OCI-LY3 (cell line): ENCODE measurements around the gene QSOX2.

ENCODE experiments used
- H2AFZ ChIP-seq: fragments of 200-600, 300-600 bp; shearing (Covaris generic); 2 replicates; pipeline ENCODE4 v1.6.0; 2014; ENCODE audit warnings: antibody characterized with exemption, low read depth, low read length
- H3K27ac ChIP-seq: fragments of 200-600, 300-600 bp; sonication (generic); 2 replicates; pipeline ENCODE4 v1.5.1; 2014; ENCODE audit warnings: mild to moderate bottlenecking, low read length, moderate library complexity, mixed read lengths
- H3K27me3 ChIP-seq: fragments of 200-600, 300-600 bp; sonication (generic); 2 replicates; pipeline ENCODE4 v1.6.1; 2014; ENCODE audit warnings: low read depth, low read length, mixed read lengths
- H3K36me3 ChIP-seq: fragments of 200-600, 300-600 bp; sonication (generic); replicated peaks from 2 replicates; pipeline ENCODE3; 2014; ENCODE audit warnings: low read depth, low read length, mixed read lengths
- H3K4me1 ChIP-seq: fragments of 300-600, 200-600 bp; sonication (generic); 2 replicates; pipeline ENCODE4 v1.6.1; 2014; ENCODE audit warnings: low read length, mixed read lengths
- H3K4me2 ChIP-seq: fragments of 200-600, 300-600 bp; sonication (generic); 2 replicates; pipeline ENCODE4 v1.6.1; 2014; ENCODE audit warnings: low read length, mixed read lengths
- H3K4me3 ChIP-seq: fragments of 300-600, 200-600 bp; sonication (generic); 2 replicates; pipeline ENCODE4 v1.5.1; 2014; ENCODE audit warnings: antibody characterized with exemption, mild to moderate bottlenecking, low read length, moderate library complexity
- H3K79me2 ChIP-seq: fragments of 300-600, 200-600 bp; shearing (Covaris generic); 2 replicates; pipeline ENCODE4 v1.6.1; 2014; ENCODE audit warnings: mild to moderate bottlenecking, low read length, mixed read lengths
- H3K9ac ChIP-seq: fragments of 300-600, 200-600 bp; shearing (Covaris generic); 2 replicates; pipeline ENCODE4 v1.6.0; 2014; ENCODE audit warnings: mild to moderate bottlenecking, low read length, moderate library complexity
- H3K9me3 ChIP-seq: fragments of 200-600, 300-600 bp; shearing (Covaris generic); 2 replicates; pipeline ENCODE4 v1.6.1; 2014; ENCODE audit warnings: low read length, mixed read lengths; ENCODE audit not compliant: insufficient read depth
- H4K20me1 ChIP-seq: fragments of 200-600, 300-600 bp; sonication (generic); 2 replicates; pipeline ENCODE4 v1.6.1; 2016; ENCODE audit warnings: low read length, mixed read lengths; ENCODE audit not compliant: insufficient read depth
- CTCF ChIP-seq: fragments of 200-600, 300-600 bp; sonication (generic); IDR thresholded peaks from 2 replicates; pipeline ENCODE4 v1.5.1; 2014; ENCODE audit warnings: antibody characterized with exemption, low read length, low read depth
- EZH2phosphoT487 ChIP-seq: fragments of 200-600 bp; shearing (Covaris generic); IDR thresholded peaks from 2 replicates; pipeline ENCODE4 v1.6.1; 2018; ENCODE audit warnings: antibody characterized with exemption, mixed run types, low read depth

QSOX2 gene

GRCh38 chr9:136230365-136230764 lies 15.2 kb downstream of the QSOX2 start:
- Histone ChIP-seq H3K4me3 (no peak overlapping the region), H3K27ac (no peak overlapping the region), H3K79me2 (peaks cover 86% of the 10 kb centered on the region), H4K20me1 (peaks cover 47% of the 10 kb centered on the region), H3K4me1 (peaks cover 11% of the 10 kb centered on the region), H3K9ac (no peak overlapping the region), H3K36me3 (no peaks in the 10 kb centered on the region), H3K27me3 (no peaks in the 10 kb centered on the region), H2AFZ (no peak overlapping the region), H3K9me3 (no peaks in the 10 kb centered on the region), H3K4me2 (no peak overlapping the region)
- TF ChIP-seq EZH2phosphoT487 (no peak), CTCF (no peak)

GRCh38 chr9:136229096-136230065 lies 16.2 kb downstream of the QSOX2 start:
- TF ChIP-seq CTCF (no peak), EZH2phosphoT487 (no peak)
- no peak overlapping the region for H3K27ac ChIP-seq
- H3K9me3 ChIP-seq, result no peaks in the 10 kb centered on the region; the same call in 1 of the 2 replicates
- H3K9ac ChIP-seq, result no peak overlapping the region
- H3K36me3 ChIP-seq, result peaks cover 8% of the 10 kb centered on the region
- no peaks in the 10 kb centered on the region for H3K27me3 ChIP-seq
- H3K4me2 ChIP-seq, result no peak overlapping the region
- H3K79me2 ChIP-seq, result peaks cover 84% of the 10 kb centered on the region
- H3K4me3 ChIP-seq, result no peak overlapping the region
- peaks cover 43% of the 10 kb centered on the region for H4K20me1 ChIP-seq
- no peak overlapping the region for H2AFZ ChIP-seq
- peaks cover 19% of the 10 kb centered on the region for H3K4me1 ChIP-seq

- Histone ChIP-seq H3K9ac (no peak overlapping the region), H2AFZ (no peak overlapping the region), H3K27me3 (no peaks in the 10 kb centered on the region), H4K20me1 (peaks cover 39% of the 10 kb centered on the region), H3K4me2 (no peak overlapping the region), H3K4me1 (peaks cover 19% of the 10 kb centered on the region), H3K9me3 (no peaks in the 10 kb centered on the region; the same call in 1 of the 2 replicates), H3K4me3 (no peak overlapping the region), H3K36me3 (peaks cover 18% of the 10 kb centered on the region), H3K27ac (no peak overlapping the region), H3K79me2 (peaks cover 84% of the 10 kb centered on the region)
- TF ChIP-seq EZH2phosphoT487 (no peak), CTCF (no peak)
Measured at GRCh38 chr9:136228107-136228875, 17.3 kb downstream of the QSOX2 start.
